ENCODE measurements around the gene KRT39. TPM values are rescaled to one million over a fixed set of nuclear protein-coding genes. Genes with fewer than 3 reads are reported as not detected.

Gene KRT39
- total and polyA plus RNA-seq, 4 experiments from 2014 or later, result not detected

DNA sequence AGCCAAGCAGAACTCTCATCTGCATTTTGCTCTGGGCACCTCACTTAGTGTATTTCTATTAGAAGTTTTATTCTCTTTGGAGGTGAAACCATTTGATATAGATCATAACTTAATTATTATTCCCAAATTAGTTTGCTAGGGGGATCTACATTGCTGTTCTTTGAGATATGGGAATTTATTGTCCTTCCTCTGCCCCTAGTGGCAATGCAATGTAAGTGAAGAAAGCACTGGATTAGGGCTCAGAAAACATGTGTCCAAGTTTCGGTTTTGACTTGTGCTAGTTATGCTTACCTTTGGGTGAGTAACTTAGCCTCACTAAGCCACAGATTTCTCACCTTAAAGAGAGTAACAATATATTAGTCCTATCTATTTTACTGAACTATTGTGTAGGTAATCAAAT lies 2.9 kb downstream of the KRT39 start:
- CTCF ChIA-PET (ENCODE audit: partially characterized antibody), result interaction anchor here (0.8 to 2.3 kb wide), 5 partner anchors 11 to 359 kb away, joined by 3 to 7 read pairs (median 5); no protein-coding TSS in a partner anchor

GRCh38 chr17:40962059-40962561 lies 4.6 kb downstream of the KRT39 start:
- H3K27me3 ChIP-seq (ENCODE audit: insufficient read depth, low read length), result no peaks in the 10 kb centered on the region
- peaks cover 0 to 4% (median 0%) of the 10 kb centered on the region in 8 donors for H3K9me3 Mint-ChIP-seq
- no peak overlapping the region for H3K27ac Mint-ChIP-seq
- H3K27ac ChIP-seq (ENCODE audit: low read depth, low read length), result no peak overlapping the region
- no peak overlapping the region for H3K4me3 ChIP-seq (ENCODE audit: low read length in 2 of 2)
- H3K4me1 ChIP-seq (ENCODE audit: insufficient read depth, low read length), result no peaks in the 10 kb centered on the region
- peaks cover 2 to 5% of the 10 kb centered on the region in 2 donors for H3K27me3 Mint-ChIP-seq
- no peaks in the 10 kb centered on the region for H3K9me3 ChIP-seq (ENCODE audit: control insufficient read depth in 1 of 2, low read length in 2 of 2)
- no peaks in the 10 kb centered on the region for H3K36me3 Mint-ChIP-seq
- ChIA-PET CTCF (ENCODE audit: partially characterized antibody) (interaction anchor here (0.9 to 2.3 kb wide), 7 partner anchors 8 to 526 kb away, joined by 3 to 6 read pairs (median 4); no protein-coding TSS in a partner anchor), POLR2A (ENCODE audit: partially characterized antibody) (no interaction called here)
- intact Hi-C loops (cut with micrococcal nuclease), result no loop called here
- no peak for DNase-seq
- H3K4me1 Mint-ChIP-seq, result peaks cover 0 to 3% (median 0%) of the 10 kb centered on the region in 4 donors
- no peaks in the 10 kb centered on the region for H3K36me3 ChIP-seq (ENCODE audit: insufficient read depth, low read length)
- no peak overlapping the region for H3K4me3 Mint-ChIP-seq

More for the DNA sequence above, 2.9 kb downstream of the KRT39 start:
- peak in 4 of 5 donors; percentile 12 to 17 (median 14) for DNase-seq
- POLR2A ChIA-PET (ENCODE audit: partially characterized antibody), result no interaction called here
- Mint-ChIP-seq H3K4me1 (peaks cover 0 to 3% (median 0%) of the 10 kb centered on the region in 4 donors), H3K36me3 (no peaks in the 10 kb centered on the region), H3K27ac (no peak overlapping the region), H3K4me3 (no peak overlapping the region), H3K27me3 (peaks cover 2 to 4% of the 10 kb centered on the region in 2 donors), H3K9me3 (peaks cover 0 to 4% (median under 1%) of the 10 kb centered on the region in 8 donors)
- Histone ChIP-seq H3K27ac (ENCODE audit: low read depth, low read length) (no peak overlapping the region), H3K9me3 (ENCODE audit: control insufficient read depth in 1 of 2, low read length in 2 of 2) (no peaks in the 10 kb centered on the region), H3K27me3 (ENCODE audit: insufficient read depth, low read length) (no peaks in the 10 kb centered on the region), H3K4me3 (ENCODE audit: low read length in 2 of 2) (no peak overlapping the region), H3K4me1 (ENCODE audit: insufficient read depth, low read length) (no peaks in the 10 kb centered on the region), H3K36me3 (ENCODE audit: insufficient read depth, low read length) (no peaks in the 10 kb centered on the region)
- intact Hi-C loops (cut with micrococcal nuclease), result no loop called here

- Mint-ChIP-seq H3K36me3 (no peaks in the 10 kb centered on the region), H3K27me3 (peaks cover 2 to 5% of the 10 kb centered on the region in 2 donors), H3K9me3 (peaks cover 0 to 4% (median 0%) of the 10 kb centered on the region in 8 donors), H3K4me3 (no peak overlapping the region), H3K27ac (no peak overlapping the region), H3K4me1 (peaks cover 0 to 3% (median 0%) of the 10 kb centered on the region in 4 donors)
- no peaks in the 10 kb centered on the region for H3K9me3 ChIP-seq (ENCODE audit: control insufficient read depth in 1 of 2, low read length in 2 of 2)
- intact Hi-C loops (cut with micrococcal nuclease), result no loop called here
- H3K4me3 ChIP-seq (ENCODE audit: low read length in 2 of 2), result no peak overlapping the region
- H3K36me3 ChIP-seq (ENCODE audit: insufficient read depth, low read length), result no peaks in the 10 kb centered on the region
- DNase-seq, result no peak
- no peak overlapping the region for H3K27ac ChIP-seq (ENCODE audit: low read depth, low read length)
- no peaks in the 10 kb centered on the region for H3K4me1 ChIP-seq (ENCODE audit: insufficient read depth, low read length)
- ChIA-PET POLR2A (ENCODE audit: partially characterized antibody) (no interaction called here), CTCF (ENCODE audit: partially characterized antibody) (interaction anchor here (0.9 to 2.3 kb wide), 7 partner anchors 9 to 527 kb away, joined by 3 to 6 read pairs (median 4); no protein-coding TSS in a partner anchor)
- H3K27me3 ChIP-seq (ENCODE audit: insufficient read depth, low read length), result no peaks in the 10 kb centered on the region
Observed at GRCh38 chr17:40961591-40961990, 5.2 kb downstream of the KRT39 start.

DNA sequence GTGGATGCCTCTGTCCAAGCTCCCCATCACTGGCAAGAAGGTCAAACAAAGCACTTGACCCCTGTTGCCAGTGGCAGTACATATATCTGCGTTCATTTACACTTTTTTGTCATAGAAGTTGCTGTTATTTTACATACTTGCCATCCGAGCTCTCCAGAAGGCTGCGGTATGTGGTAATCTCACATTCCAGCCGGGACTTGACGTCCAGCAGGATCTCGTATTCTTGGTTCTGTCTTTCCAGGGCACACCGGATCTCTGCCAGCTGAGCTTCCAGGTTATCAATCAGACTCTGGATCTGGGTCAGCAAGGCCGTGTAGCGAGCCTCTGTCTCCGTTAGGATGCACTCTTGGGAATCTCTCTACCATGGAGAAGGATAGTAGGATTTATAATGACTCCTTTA lies 6.6 kb downstream of the KRT39 start:
- CTCF ChIA-PET (ENCODE audit: partially characterized antibody), result no interaction called here
- H3K4me3 ChIP-seq (ENCODE audit: low read length in 2 of 2), result no peak overlapping the region
- intact Hi-C loops (cut with micrococcal nuclease), result no loop called here
- no peak overlapping the region for H3K27ac Mint-ChIP-seq
- no peaks in the 10 kb centered on the region for H3K27me3 ChIP-seq (ENCODE audit: insufficient read depth, low read length)
- H3K9me3 ChIP-seq (ENCODE audit: control insufficient read depth in 1 of 2, low read length in 2 of 2), result no peaks in the 10 kb centered on the region
- H3K27ac ChIP-seq (ENCODE audit: low read depth, low read length), result no peak overlapping the region
- H3K4me3 Mint-ChIP-seq, result no peak overlapping the region
- peaks cover 0 to 6% of the 10 kb centered on the region in 2 donors for H3K27me3 Mint-ChIP-seq
- no peaks in the 10 kb centered on the region for H3K4me1 ChIP-seq (ENCODE audit: insufficient read depth, low read length)
- H3K4me1 Mint-ChIP-seq, result peaks cover 0 to 3% (median 0%) of the 10 kb centered on the region in 4 donors
- no peaks in the 10 kb centered on the region for H3K36me3 Mint-ChIP-seq
- POLR2A ChIA-PET (ENCODE audit: partially characterized antibody), result no interaction called here
- DNase-seq, result no peak
- peaks cover 0 to 4% (median 0%) of the 10 kb centered on the region in 8 donors for H3K9me3 Mint-ChIP-seq
- no peaks in the 10 kb centered on the region for H3K36me3 ChIP-seq (ENCODE audit: insufficient read depth, low read length)

- intact Hi-C loops (cut with micrococcal nuclease), result no loop called here
- H3K27me3 ChIP-seq (ENCODE audit: insufficient read depth, low read length), result peaks cover 4% of the 10 kb centered on the region
- Mint-ChIP-seq H3K4me1 (no peaks in the 10 kb centered on the region), H3K27ac (no peak overlapping the region), H3K9me3 (peaks cover 0 to 2% (median 0%) of the 10 kb centered on the region in 8 donors), H3K4me3 (no peak overlapping the region), H3K36me3 (no peaks in the 10 kb centered on the region), H3K27me3 (peaks cover 6 to 9% of the 10 kb centered on the region in 2 donors)
- H3K4me3 ChIP-seq (ENCODE audit: low read length in 2 of 2), result no peak overlapping the region
- CTCF ChIA-PET (ENCODE audit: partially characterized antibody), result no interaction called here
- POLR2A ChIA-PET (ENCODE audit: partially characterized antibody), result no interaction called here
- no peaks in the 10 kb centered on the region for H3K36me3 ChIP-seq (ENCODE audit: insufficient read depth, low read length)
- H3K27ac ChIP-seq (ENCODE audit: low read depth, low read length), result no peak overlapping the region
- DNase-seq, result no peak
- H3K4me1 ChIP-seq (ENCODE audit: insufficient read depth, low read length), result no peaks in the 10 kb centered on the region
- H3K9me3 ChIP-seq (ENCODE audit: control insufficient read depth in 1 of 2, low read length in 2 of 2), result no peaks in the 10 kb centered on the region
Observed at GRCh38 chr17:40958086-40958953, 8.4 kb downstream of the KRT39 start.

- intact Hi-C loops (cut with micrococcal nuclease), result no loop called here
- H3K4me1 Mint-ChIP-seq, result no peaks in the 10 kb centered on the region
- Histone ChIP-seq H3K4me1 (ENCODE audit: insufficient read depth, low read length) (no peaks in the 10 kb centered on the region), H3K36me3 (ENCODE audit: insufficient read depth, low read length) (no peaks in the 10 kb centered on the region), H3K9me3 (ENCODE audit: control insufficient read depth in 1 of 2, low read length in 2 of 2) (no peaks in the 10 kb centered on the region), H3K4me3 (ENCODE audit: low read length in 2 of 2) (no peak overlapping the region), H3K27ac (ENCODE audit: low read depth, low read length) (no peak overlapping the region), H3K27me3 (ENCODE audit: insufficient read depth, low read length) (peaks cover 4% of the 10 kb centered on the region)
- no peak overlapping the region for H3K27ac Mint-ChIP-seq
- peaks cover 11 to 12% of the 10 kb centered on the region in 2 donors for H3K27me3 Mint-ChIP-seq
- no peaks in the 10 kb centered on the region for H3K36me3 Mint-ChIP-seq
- no peak for DNase-seq
- CTCF ChIA-PET (ENCODE audit: partially characterized antibody), result no interaction called here
- POLR2A ChIA-PET (ENCODE audit: partially characterized antibody), result no interaction called here
- H3K4me3 Mint-ChIP-seq, result no peak overlapping the region
- H3K9me3 Mint-ChIP-seq, result peaks cover 0 to under 1% (median 0%) of the 10 kb centered on the region in 8 donors
Observed at GRCh38 chr17:40956401-40957254, 10.1 kb downstream of the KRT39 start.

DNA sequence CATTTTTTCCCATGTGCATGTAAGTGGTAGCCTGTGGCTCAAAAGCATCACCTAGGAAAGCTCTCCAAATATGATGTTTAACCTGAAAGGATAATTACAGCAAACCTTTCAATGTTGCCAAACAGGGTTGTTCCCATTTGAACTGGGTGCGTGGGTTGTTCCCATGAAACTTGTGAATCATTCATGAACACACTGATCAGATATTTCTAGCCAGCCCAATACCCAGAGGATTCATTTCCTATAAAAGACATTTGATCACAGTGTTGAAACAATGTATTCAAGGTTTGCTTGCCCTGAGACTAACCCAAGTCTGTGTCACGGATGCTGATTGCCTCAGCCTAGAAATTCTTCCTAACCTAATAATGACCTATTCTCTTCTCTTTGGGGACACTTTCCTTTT lies 12.9 kb downstream of the KRT39 start:
- no peaks in the 10 kb centered on the region for H3K36me3 Mint-ChIP-seq
- DNase-seq, result no peak
- H3K27ac ChIP-seq (ENCODE audit: low read depth, low read length), result no peak overlapping the region
- H3K4me3 ChIP-seq (ENCODE audit: low read length in 2 of 2), result no peak overlapping the region
- H3K27ac Mint-ChIP-seq, result peak overlapping the region in 1 of 7 donors; percentile 12
- CTCF ChIA-PET (ENCODE audit: partially characterized antibody), result interaction anchor here (2.3 kb wide), 1 partner anchor 9 kb away, joined by 6 read pairs; no protein-coding TSS in a partner anchor
- POLR2A ChIA-PET (ENCODE audit: partially characterized antibody), result no interaction called here
- H3K4me1 Mint-ChIP-seq, result no peaks in the 10 kb centered on the region
- no peaks in the 10 kb centered on the region for H3K9me3 Mint-ChIP-seq
- intact Hi-C loops (cut with micrococcal nuclease), result no loop called here
- H3K27me3 ChIP-seq (ENCODE audit: insufficient read depth, low read length), result peaks cover 4% of the 10 kb centered on the region
- no peaks in the 10 kb centered on the region for H3K9me3 ChIP-seq (ENCODE audit: control insufficient read depth in 1 of 2, low read length in 2 of 2)
- no peaks in the 10 kb centered on the region for H3K36me3 ChIP-seq (ENCODE audit: insufficient read depth, low read length)
- H3K27me3 Mint-ChIP-seq, result peaks cover 18 to 25% of the 10 kb centered on the region in 2 donors
- H3K4me3 Mint-ChIP-seq, result no peak overlapping the region
- no peaks in the 10 kb centered on the region for H3K4me1 ChIP-seq (ENCODE audit: insufficient read depth, low read length)
